Activated gamma-delta T cell treated with Interleukin-2 at 50 U/mL for 16 hours (primary cell): ENCODE data around the gene RNF138.

ENCODE experiments used
- DNase-seq: peaks from one replicate; pipeline ENCODE4 v3.0.0-alpha.2; 2020

RNF138 gene

GRCh38 chr18:32177530-32177929 is 85.9 kb downstream of the RNF138 start:
- DNase-seq = no peak
